ENCODE measurements around the gene DNASE1L1. TPM values are rescaled to one million over a fixed set of nuclear protein-coding genes. Genes with fewer than 3 reads are reported as not detected.

Gene DNASE1L1
- total and polyA plus RNA-seq, 2 of the 13 experiments (the other 11 are each of a cell fraction or from before 2014, with no cell fraction given), result 4.7 to 12.3 TPM

DNA sequence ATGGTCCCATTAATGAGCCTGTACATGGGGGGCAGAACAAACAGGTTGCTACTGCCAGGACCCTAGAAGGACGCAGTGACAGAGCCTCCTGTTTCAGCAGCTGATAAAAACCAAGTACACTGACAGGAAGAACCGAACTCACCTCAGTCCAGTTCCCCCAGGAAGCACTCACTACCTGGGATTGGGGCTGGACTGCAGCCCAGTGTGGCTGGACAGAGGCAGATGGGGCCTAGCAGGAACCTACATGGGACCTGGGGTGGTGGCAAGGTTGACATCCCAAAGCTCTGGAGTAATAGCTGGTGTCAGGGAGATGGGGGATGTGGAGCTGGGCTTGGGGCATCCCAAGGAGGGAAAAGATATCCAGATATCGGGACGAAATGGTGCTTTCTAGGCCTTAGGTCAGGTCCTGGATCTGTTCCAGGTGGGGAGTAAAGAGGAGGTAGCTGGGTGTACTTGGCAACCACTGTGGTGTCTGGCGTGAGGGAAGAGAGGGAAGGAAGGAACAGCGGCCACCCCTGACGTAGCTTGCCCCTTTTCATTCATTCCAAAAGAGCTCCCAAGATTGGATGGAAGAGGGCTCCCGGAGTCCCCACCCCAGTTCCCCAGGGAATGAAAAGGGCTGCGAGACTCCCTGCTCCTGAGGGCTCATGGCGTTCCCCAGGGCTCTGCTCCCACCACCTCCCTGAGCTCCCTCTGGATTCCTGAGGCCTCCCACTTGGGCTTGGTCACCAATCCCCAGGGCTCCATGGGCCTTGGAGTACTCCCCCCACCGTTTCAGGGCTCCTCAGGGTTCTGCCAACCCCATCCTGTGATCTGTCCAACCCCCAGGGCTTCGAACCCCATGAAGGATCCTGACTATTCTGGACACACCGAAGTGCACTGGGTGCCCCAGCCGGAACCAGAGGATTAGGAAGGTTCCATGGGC lies 25.4 kb downstream of the DNASE1L1 start:
- Histone ChIP-seq H4K20me1 (ENCODE audit: insufficient read depth, low read length) (no peaks in the 10 kb centered on the region), H3K9ac (ENCODE audit: insufficient read depth, low read depth, low read length) (no peak overlapping the region), H3K4me3 (replicated peaks in 1 of 3; ENCODE audit: insufficient read depth in 1 of 3, low read depth in 2 of 3, low read length in 3 of 3) (no peak overlapping the region), H3K36me3 (replicated peaks in 1 of 2; ENCODE audit: control insufficient read depth in 1 of 2, insufficient read depth in 2 of 2, low read length in 2 of 2) (no peaks in the 10 kb centered on the region), H3K9me3 (ENCODE audit: low read length) (no peaks in the 10 kb centered on the region), H3K4me2 (ENCODE audit: low read depth, low read length) (no peak overlapping the region), H3K27ac (ENCODE audit: extremely low read length, insufficient read depth, low read length) (no peak overlapping the region), H2AFZ (ENCODE audit: low read length) (no peak overlapping the region), H3K27me3 (ENCODE audit: control insufficient read depth in 1 of 2, insufficient read depth in 2 of 2, low read length in 2 of 2) (no peaks in the 10 kb centered on the region), H3K79me2 (ENCODE audit: insufficient read depth, low read length) (peaks cover 8% of the 10 kb centered on the region), H3K4me1 (ENCODE audit: insufficient read depth, low read length) (peaks cover 19% of the 10 kb centered on the region)
- ChIA-PET POLR2A (interaction anchor here (0.7 to 1.7 kb wide), 3 partner anchors 10 to 14 kb away, joined by 4 to 6 read pairs (median 5); partner anchors contain the start of gene RPL10), CTCF (ENCODE audit: low intra/inter-chr PET ratio, low total read pairs) (interaction anchor here (1.2 to 1.5 kb wide), 3 partner anchors 151 to 153 kb away, joined by 3 to 5 read pairs (median 4); no protein-coding TSS in a partner anchor)
- no peak for FAIRE-seq
- BruUV-seq (replicated peaks), result no TSS peak
- in situ Hi-C loops (cut with HindIII; ENCODE audit: extremely low pct_ligation_motif_present, low pct_unique_long_range_greater_than_20kb), result no loop called here
- intact Hi-C loops (cut with micrococcal nuclease; ENCODE audit: unreplicated experiment), result no loop called here
- ATAC-seq, result no peak
- WGBS (ENCODE audit: low lambda C conversion rate), result 91% methylated on average over 6 of the region's 14 CpGs
- DNase-seq (ENCODE audit: low spot score), result no peak
- TF ChIP-seq IKZF1 (IDR thresholded peaks at IDR 0.05), result no peak
- TF ChIP-seq, protein P1, sequence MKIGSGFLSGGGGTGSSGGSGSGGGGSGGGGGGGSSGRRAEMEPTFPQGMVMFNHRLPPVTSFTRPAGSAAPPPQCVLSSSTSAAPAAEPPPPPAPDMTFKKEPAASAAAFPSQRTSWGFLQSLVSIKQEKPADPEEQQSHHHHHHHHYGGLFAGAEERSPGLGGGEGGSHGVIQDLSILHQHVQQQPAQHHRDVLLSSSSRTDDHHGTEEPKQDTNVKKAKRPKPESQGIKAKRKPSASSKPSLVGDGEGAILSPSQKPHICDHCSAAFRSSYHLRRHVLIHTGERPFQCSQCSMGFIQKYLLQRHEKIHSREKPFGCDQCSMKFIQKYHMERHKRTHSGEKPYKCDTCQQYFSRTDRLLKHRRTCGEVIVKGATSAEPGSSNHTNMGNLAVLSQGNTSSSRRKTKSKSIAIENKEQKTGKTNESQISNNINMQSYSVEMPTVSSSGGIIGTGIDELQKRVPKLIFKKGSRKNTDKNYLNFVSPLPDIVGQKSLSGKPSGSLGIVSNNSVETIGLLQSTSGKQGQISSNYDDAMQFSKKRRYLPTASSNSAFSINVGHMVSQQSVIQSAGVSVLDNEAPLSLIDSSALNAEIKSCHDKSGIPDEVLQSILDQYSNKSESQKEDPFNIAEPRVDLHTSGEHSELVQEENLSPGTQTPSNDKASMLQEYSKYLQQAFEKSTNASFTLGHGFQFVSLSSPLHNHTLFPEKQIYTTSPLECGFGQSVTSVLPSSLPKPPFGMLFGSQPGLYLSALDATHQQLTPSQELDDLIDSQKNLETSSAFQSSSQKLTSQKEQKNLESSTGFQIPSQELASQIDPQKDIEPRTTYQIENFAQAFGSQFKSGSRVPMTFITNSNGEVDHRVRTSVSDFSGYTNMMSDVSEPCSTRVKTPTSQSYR (CRISPR knock-in tag; IDR thresholded peaks at IDR 0.05; ENCODE audit: borderline replicate concordance), result no peak
- TF ChIP-seq ARNTL (CRISPR knock-in tag; IDR thresholded peaks at IDR 0.05), result no peak
- no peak for TF ChIP-seq KLF15 (CRISPR knock-in tag; IDR thresholded peaks at IDR 0.05; ENCODE audit: borderline replicate concordance)
- TF ChIP-seq, protein P2, sequence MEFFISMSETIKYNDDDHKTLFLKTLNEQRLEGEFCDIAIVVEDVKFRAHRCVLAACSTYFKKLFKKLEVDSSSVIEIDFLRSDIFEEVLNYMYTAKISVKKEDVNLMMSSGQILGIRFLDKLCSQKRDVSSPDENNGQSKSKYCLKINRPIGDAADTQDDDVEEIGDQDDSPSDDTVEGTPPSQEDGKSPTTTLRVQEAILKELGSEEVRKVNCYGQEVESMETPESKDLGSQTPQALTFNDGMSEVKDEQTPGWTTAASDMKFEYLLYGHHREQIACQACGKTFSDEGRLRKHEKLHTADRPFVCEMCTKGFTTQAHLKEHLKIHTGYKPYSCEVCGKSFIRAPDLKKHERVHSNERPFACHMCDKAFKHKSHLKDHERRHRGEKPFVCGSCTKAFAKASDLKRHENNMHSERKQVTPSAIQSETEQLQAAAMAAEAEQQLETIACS (CRISPR knock-in tag; IDR thresholded peaks at IDR 0.05), result no peak
- no peak for TF ChIP-seq LCORL (IDR thresholded peaks at IDR 0.05)
- TF ChIP-seq LCORL (CRISPR knock-in tag; IDR thresholded peaks at IDR 0.05), result no peak

All from HepG2 (cell line).